A673 (cell line): ENCODE measurements around the gene HBA2. TPM values are rescaled to one million over a fixed set of nuclear protein-coding genes. Genes with fewer than 3 reads are reported as not detected.
A peak's percentile ranks its signal among the peaks of the same experiment; 100 is the strongest.

Experiments
- BruUV-seq: library from RNA; stranded (reverse); fragments of 400-500 nt; replicated peaks from 2 replicates; lab custom pipeline; 2021; lab: Mats Ljungman, UMichigan
- CTCF ChIA-PET: fragments of 300-600 bp; sonication (Branson Sonifier 250); formaldehyde crosslinking; loops from one replicate; lab custom pipeline; 2022; ENCODE audit warnings: antibody characterized with exemption; lab: Charles Lee
- POLR2A ChIA-PET: fragments of 300-600 bp; sonication (Branson Sonifier 250); formaldehyde crosslinking; loops from one replicate; lab custom pipeline; 2022; ENCODE audit warnings: antibody characterized with exemption; ENCODE audit not compliant: low non-redundant PET; lab: Charles Lee
- DNase-seq: peaks from one replicate; pipeline ENCODE4 v3.0.0-alpha.2; 2015; ENCODE audit warnings: low spot score
- H3K27ac ChIP-seq: fragments of 200-600 bp; sonication (generic); 2 replicates; pipeline ENCODE4 v1.5.1; 2016; ENCODE audit warnings: mixed run types, low read depth, mild to moderate bottlenecking, mixed read lengths, antibody characterized with exemption, low read length; ENCODE audit not compliant: poor library complexity, severe bottlenecking
- H3K27me3 ChIP-seq: fragments of 200-600 bp; sonication (generic); replicated peaks from 2 replicates; pipeline ENCODE4 v1.6.1; 2017; ENCODE audit warnings: mixed run types, low read depth, mild to moderate bottlenecking, mixed read lengths, antibody characterized with exemption, low read length; ENCODE audit not compliant: insufficient read depth, poor library complexity
- H3K36me3 ChIP-seq: fragments of 200-600 bp; sonication (generic); 2 replicates; pipeline ENCODE4 v1.6.1; 2016; ENCODE audit warnings: mixed run types, mild to moderate bottlenecking, mixed read lengths, antibody characterized with exemption, low read length; ENCODE audit not compliant: insufficient read depth, poor library complexity, severe bottlenecking
- H3K4me1 ChIP-seq: fragments of 200-600 bp; sonication (generic); 2 replicates; pipeline ENCODE4 v1.6.1; 2017; ENCODE audit warnings: mixed run types, mild to moderate bottlenecking, mixed read lengths, antibody characterized with exemption, low read length; ENCODE audit not compliant: insufficient read depth, poor library complexity, severe bottlenecking
- H3K4me3 ChIP-seq: fragments of 200-600 bp; sonication (generic); 2 replicates; pipeline ENCODE4 v1.5.1; 2016; ENCODE audit warnings: low read depth, mixed run types, mild to moderate bottlenecking, mixed read lengths, low read length; ENCODE audit not compliant: poor library complexity, severe bottlenecking
- H3K9me3 ChIP-seq: fragments of 200-600 bp; sonication (generic); 2 replicates; pipeline ENCODE4 v1.6.1; 2016; ENCODE audit warnings: mixed run types, low read depth, mild to moderate bottlenecking, mixed read lengths, antibody characterized with exemption, low read length; ENCODE audit not compliant: poor library complexity, severe bottlenecking
- EZH2 ChIP-seq: fragments of 200-600 bp; sonication (generic); IDR thresholded peaks from 2 replicates; pipeline ENCODE4 v1.6.1; 2017; ENCODE audit warnings: borderline replicate concordance, low read depth, mild to moderate bottlenecking, mixed read lengths, antibody characterized with exemption, low read length; ENCODE audit not compliant: poor library complexity, severe bottlenecking
- intact Hi-C: fragments of 100-400 bp; cut with micrococcal nuclease; formaldehyde crosslinking; loops from one replicate; pipeline ENCODE4 v1.10.0; 2022; ENCODE audit not compliant: unreplicated experiment
- total RNA-seq: library from RNA; stranded (reverse); gene quantifications from 2 replicates; pipeline ENCODE4 v1.2.3, GENCODE V29; 2021
- TF ChIP-seq, protein P1 (sequence below): fragments of 300-800, 200-600 bp; sonication (generic); conservative IDR thresholded peaks from 2 replicates; pipeline ENCODE4 v1.5.1; 2017; ENCODE audit warnings: low read depth, mild to moderate bottlenecking, antibody characterized with exemption, low read length, moderate library complexity, mixed read lengths

Gene HBA2
- total RNA-seq, 1 experiment from 2014 or later = 6.1 TPM

DNA sequence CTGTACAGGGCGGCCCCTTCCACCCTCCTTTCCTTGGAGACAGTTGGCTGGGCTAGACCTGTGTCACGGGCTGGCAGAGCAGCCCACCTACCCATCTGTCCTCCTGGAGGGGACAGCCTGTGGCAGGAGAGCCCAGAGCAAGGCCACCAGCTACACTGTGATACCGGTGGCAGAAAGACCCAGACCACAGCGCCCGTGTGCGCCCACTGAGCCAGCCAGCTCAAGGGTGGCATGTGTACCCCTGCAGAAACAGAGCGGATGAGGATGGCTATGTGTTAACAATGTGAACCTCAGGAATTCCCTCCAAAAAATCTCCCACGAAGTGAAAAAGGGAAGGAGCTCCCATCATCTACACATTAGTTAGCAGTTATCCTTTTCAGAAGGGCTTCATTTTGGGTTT lies 14.7 kb downstream of the HBA2 start:
- Histone ChIP-seq H3K27me3 (no peaks in the 10 kb centered on the region), H3K9me3 (no peaks in the 10 kb centered on the region), H3K27ac (no peak overlapping the region), H3K4me1 (no peaks in the 10 kb centered on the region), H3K4me3 (no peak overlapping the region), H3K36me3 (peaks cover 46% of the 10 kb centered on the region)
- TF ChIP-seq EZH2 = no peak
- DNase-seq = no peak
- no TSS peak for BruUV-seq
- intact Hi-C loops = no loop called here
- ChIA-PET CTCF (no interaction called here), POLR2A (no interaction called here)

DNA sequence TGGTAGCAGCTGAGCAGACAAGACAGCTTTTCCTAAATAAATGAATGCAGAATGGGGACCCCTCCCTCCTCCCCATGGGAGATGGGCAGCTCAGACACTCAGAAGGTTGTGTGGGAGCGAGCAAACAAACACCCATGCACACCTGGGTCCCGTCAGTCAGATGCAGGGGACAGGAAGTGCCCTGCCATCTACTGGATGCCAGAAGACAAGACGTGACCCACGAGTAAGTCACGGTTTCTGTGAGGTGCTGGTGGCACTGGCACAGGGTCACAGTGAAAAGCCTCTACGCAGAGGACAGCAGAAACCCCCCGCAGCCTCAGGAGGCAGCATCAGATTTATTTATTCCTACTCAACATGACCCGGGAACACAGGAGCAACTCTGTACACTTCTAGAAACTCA lies 16.0 kb downstream of the HBA2 start:
- Histone ChIP-seq H3K9me3 (no peaks in the 10 kb centered on the region), H3K4me3 (no peak overlapping the region), H3K4me1 (no peaks in the 10 kb centered on the region), H3K36me3 (peaks cover 60% of the 10 kb centered on the region), H3K27me3 (no peaks in the 10 kb centered on the region), H3K27ac (no peak overlapping the region)
- POLR2A ChIA-PET = interaction anchor here (0.7 kb wide), 1 partner anchor 1390 kb away, joined by 25 read pairs; no protein-coding TSS in a partner anchor
- no peak for DNase-seq
- CTCF ChIA-PET = interaction anchor here (1.0 kb wide), 1 partner anchor 15 kb away, joined by 3 read pairs; no protein-coding TSS in a partner anchor
- no TSS peak for BruUV-seq
- TF ChIP-seq, protein P1, sequence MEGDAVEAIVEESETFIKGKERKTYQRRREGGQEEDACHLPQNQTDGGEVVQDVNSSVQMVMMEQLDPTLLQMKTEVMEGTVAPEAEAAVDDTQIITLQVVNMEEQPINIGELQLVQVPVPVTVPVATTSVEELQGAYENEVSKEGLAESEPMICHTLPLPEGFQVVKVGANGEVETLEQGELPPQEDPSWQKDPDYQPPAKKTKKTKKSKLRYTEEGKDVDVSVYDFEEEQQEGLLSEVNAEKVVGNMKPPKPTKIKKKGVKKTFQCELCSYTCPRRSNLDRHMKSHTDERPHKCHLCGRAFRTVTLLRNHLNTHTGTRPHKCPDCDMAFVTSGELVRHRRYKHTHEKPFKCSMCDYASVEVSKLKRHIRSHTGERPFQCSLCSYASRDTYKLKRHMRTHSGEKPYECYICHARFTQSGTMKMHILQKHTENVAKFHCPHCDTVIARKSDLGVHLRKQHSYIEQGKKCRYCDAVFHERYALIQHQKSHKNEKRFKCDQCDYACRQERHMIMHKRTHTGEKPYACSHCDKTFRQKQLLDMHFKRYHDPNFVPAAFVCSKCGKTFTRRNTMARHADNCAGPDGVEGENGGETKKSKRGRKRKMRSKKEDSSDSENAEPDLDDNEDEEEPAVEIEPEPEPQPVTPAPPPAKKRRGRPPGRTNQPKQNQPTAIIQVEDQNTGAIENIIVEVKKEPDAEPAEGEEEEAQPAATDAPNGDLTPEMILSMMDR = peak; percentile 34
- no peak for TF ChIP-seq EZH2
- intact Hi-C loops = no loop called here

DNA sequence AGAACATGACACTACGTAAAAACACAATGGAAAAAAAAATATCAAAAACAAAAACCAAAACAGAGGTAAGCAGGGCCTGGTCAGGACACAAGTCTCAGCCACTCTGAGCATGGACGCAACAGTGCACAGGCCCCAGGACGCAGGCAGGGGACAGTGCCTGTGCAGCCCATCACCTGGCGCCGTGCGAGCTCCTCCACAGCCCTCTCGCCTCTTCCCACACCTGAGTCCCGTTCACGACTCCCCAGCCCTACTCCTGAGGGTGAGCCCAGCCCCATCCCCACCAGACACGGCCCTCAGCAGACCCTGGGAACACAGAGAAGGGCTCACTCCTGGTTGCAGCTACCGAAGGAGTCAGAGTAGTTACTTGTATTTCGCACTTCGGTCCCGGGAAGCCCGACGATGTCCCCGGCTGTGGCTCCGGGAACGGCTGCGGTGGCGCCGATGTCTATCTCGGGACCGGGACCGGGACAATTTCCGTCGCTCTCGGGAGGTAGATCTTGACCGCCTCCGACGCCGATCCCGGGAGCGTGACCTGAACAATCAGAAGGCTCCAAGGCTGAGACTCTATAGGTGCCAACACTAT lies 17.0 kb downstream of the HBA2 start:
- ChIA-PET POLR2A (no interaction called here), CTCF (no interaction called here)
- no peaks in the 10 kb centered on the region for H3K27me3 ChIP-seq
- BruUV-seq = no TSS peak
- H3K4me3 ChIP-seq = no peak overlapping the region
- H3K9me3 ChIP-seq = no peaks in the 10 kb centered on the region
- intact Hi-C loops = no loop called here
- peaks cover 70% of the 10 kb centered on the region for H3K36me3 ChIP-seq
- no peaks in the 10 kb centered on the region for H3K4me1 ChIP-seq
- DNase-seq = no peak
- TF ChIP-seq, protein P1 = no peak
- no peak for TF ChIP-seq EZH2
- H3K27ac ChIP-seq = no peak overlapping the region

DNA sequence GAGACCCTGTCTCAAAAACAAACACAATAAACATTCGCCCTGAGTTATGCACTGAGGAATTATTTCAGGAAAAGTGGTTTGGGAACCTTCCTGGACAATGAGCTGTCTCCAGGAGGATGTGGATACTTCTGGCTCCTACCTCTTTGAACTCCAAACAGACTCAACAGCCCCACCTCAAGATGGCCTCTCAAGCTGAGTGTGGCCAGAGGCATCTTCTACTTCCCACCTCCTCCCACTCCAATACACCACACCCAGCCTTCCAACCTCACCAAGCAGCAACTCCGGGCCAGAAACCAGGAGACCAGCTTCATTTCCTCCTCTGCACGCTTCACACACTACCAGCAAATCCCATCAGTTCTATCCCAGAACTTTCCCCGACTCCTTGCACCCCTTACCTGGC lies 19.2 kb downstream of the HBA2 start:
- Histone ChIP-seq H3K4me1 (no peaks in the 10 kb centered on the region), H3K27ac (no peak overlapping the region), H3K4me3 (no peak overlapping the region), H3K27me3 (no peaks in the 10 kb centered on the region), H3K36me3 (peaks cover 90% of the 10 kb centered on the region), H3K9me3 (no peaks in the 10 kb centered on the region)
- TF ChIP-seq, protein P1 = no peak
- no peak for TF ChIP-seq EZH2
- CTCF ChIA-PET = no interaction called here
- POLR2A ChIA-PET = no interaction called here
- intact Hi-C loops = no loop called here
- DNase-seq = no peak
- no TSS peak for BruUV-seq
